MM.1S (cell line): Measurements from ENCODE around the gene GNAT2.

Experiments
- CTCF ChIP-seq: fragments of 300-600 bp; sonication (generic); IDR thresholded peaks from 2 replicates; pipeline ENCODE4 v1.5.1; 2016; ENCODE audit warnings: antibody characterized with exemption, low read length, mixed read lengths
- EZH2 ChIP-seq: fragments of 300-600 bp; sonication (generic); optimal IDR thresholded peaks from 2 replicates; pipeline ENCODE3; 2017; ENCODE audit warnings: low read depth, mild to moderate bottlenecking, antibody characterized with exemption, low read length, mixed read lengths

- TF ChIP-seq CTCF = no peak
- TF ChIP-seq EZH2 = no peak
Measured at GRCh38 chr1:109627692-109628399, 8.4 kb upstream of the GNAT2 start.
